Renal cortical epithelial cell (primary cell): ENCODE results near the gene SYCP3. TPM values are rescaled to one million over a fixed set of nuclear protein-coding genes. Genes with fewer than 3 reads are reported as not detected.
"Not testable (repeated sequence)": the region's sequence is repeated elsewhere in the genome, so short reads cannot be mapped to it uniquely, and the experiment has no call there.

Source experiments
- DNase-seq: peaks from one replicate; pipeline ENCODE4 v3.0.0-alpha.2; 2011; ENCODE audit warnings: low read depth
- total RNA-seq: library from RNA; depleted of rRNA; stranded (reverse); fragments of >200 nt; gene quantifications from 2 replicates; pipeline ENCODE4 v1.2.3, GENCODE V29; 2014

Gene SYCP3
- total RNA-seq, 1 donor from 2014 or later = 0.15 TPM

GRCh38 chr12:101761350-101761749 lies 22.1 kb upstream of the SYCP3 start:
- DNase-seq = no peak

- DNase-seq = peak; percentile 45
Observed at GRCh38 chr12:101759396-101760047, 20.3 kb upstream of the SYCP3 start.

- DNase-seq = no peak
Observed at GRCh38 chr12:101750152-101750551, 10.9 kb upstream of the SYCP3 start.

GRCh38 chr12:101749657-101750056 lies 10.4 kb upstream of the SYCP3 start:
- DNase-seq = no peak

GRCh38 chr12:101748907-101749306 lies 9.6 kb upstream of the SYCP3 start:
- no peak for DNase-seq

- DNase-seq = no peak
Observed at GRCh38 chr12:101747697-101748096, 8.4 kb upstream of the SYCP3 start.

GRCh38 chr12:101746661-101747060 lies 7.4 kb upstream of the SYCP3 start:
- no peak for DNase-seq

- no peak for DNase-seq
Observed at GRCh38 chr12:101746196-101746595, 6.9 kb upstream of the SYCP3 start.

GRCh38 chr12:101745481-101745880 lies 6.2 kb upstream of the SYCP3 start:
- no peak for DNase-seq

- peak; percentile 26 for DNase-seq
Observed at GRCh38 chr12:101743724-101744472, 4.6 kb upstream of the SYCP3 start.

- no peak for DNase-seq
Observed at GRCh38 chr12:101743242-101743641, 4.0 kb upstream of the SYCP3 start.

GRCh38 chr12:101740980-101741379 lies 1.7 kb upstream of the SYCP3 start:
- DNase-seq = no peak

- DNase-seq = no peak
Observed at GRCh38 chr12:101740566-101740965, 1.3 kb upstream of the SYCP3 start.

GRCh38 chr12:101737476-101737875 lies 1.8 kb downstream of the SYCP3 start:
- DNase-seq = no peak

GRCh38 chr12:101734482-101734881 lies 4.8 kb downstream of the SYCP3 start:
- not testable (repeated sequence) for DNase-seq

GRCh38 chr12:101733166-101733565 lies 6.1 kb downstream of the SYCP3 start:
- DNase-seq = peak; percentile 70

- no peak for DNase-seq
Observed at GRCh38 chr12:101732318-101732717, 6.9 kb downstream of the SYCP3 start.

- DNase-seq = no peak
Observed at GRCh38 chr12:101729842-101730241, 9.4 kb downstream of the SYCP3 start.

- DNase-seq = peak; percentile 44
Observed at GRCh38 chr12:101727098-101727497, 12.2 kb downstream of the SYCP3 start.

GRCh38 chr12:101722392-101722791 lies 16.9 kb downstream of the SYCP3 start:
- DNase-seq = no peak

- no peak for DNase-seq
Observed at GRCh38 chr12:101720118-101720517, 19.1 kb downstream of the SYCP3 start.

- no peak for DNase-seq
Observed at GRCh38 chr12:101719566-101719965, 19.7 kb downstream of the SYCP3 start.

GRCh38 chr12:101714877-101715444 lies 24.3 kb downstream of the SYCP3 start:
- DNase-seq = no peak
